ENCODE results near the gene ZNF618.

ZNF618 gene

DNA sequence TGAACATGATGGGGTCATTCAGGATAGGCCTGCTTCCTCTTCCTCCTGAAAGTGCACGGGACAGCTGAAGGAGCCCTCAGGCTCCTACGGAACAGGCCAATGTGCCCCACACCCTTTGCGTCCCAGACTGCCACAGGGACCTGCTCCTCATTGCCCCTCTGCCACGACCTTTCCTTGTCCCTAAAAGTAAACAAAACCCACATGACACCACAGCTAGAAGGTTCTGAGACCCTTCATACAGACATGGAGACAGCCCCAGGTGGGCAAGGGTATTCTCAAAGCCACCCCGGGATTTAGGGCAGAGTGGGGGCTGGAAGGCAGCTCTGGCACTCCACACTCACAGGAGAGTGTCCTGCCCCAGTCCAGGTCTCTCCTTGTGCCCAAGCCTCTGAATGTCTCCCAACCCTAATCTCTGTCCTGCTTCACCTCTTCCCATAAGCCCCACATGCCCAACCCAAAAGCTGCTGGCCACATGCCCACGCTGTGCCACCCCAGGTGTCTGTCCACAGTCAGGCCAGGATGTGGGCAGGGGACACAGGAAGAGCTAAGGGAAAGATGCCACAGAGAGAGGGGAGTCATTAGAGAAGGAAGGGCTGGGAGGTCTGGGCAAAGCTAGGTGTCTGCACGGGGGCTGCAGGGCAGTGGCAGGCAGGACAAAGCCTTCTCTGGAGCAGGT is 201.2 kb downstream of the ZNF618 start:
- DNase-seq, result no peak
- Histone ChIP-seq H3K4me3 (ENCODE audit: low read depth, low read length) (no peak overlapping the region), H3K27ac (no peak overlapping the region), H3K36me3 (replicated peaks) (no peaks in the 10 kb centered on the region), H3K27me3 (replicated peaks) (peaks cover 10% of the 10 kb centered on the region)
- TF ChIP-seq, protein P1, sequence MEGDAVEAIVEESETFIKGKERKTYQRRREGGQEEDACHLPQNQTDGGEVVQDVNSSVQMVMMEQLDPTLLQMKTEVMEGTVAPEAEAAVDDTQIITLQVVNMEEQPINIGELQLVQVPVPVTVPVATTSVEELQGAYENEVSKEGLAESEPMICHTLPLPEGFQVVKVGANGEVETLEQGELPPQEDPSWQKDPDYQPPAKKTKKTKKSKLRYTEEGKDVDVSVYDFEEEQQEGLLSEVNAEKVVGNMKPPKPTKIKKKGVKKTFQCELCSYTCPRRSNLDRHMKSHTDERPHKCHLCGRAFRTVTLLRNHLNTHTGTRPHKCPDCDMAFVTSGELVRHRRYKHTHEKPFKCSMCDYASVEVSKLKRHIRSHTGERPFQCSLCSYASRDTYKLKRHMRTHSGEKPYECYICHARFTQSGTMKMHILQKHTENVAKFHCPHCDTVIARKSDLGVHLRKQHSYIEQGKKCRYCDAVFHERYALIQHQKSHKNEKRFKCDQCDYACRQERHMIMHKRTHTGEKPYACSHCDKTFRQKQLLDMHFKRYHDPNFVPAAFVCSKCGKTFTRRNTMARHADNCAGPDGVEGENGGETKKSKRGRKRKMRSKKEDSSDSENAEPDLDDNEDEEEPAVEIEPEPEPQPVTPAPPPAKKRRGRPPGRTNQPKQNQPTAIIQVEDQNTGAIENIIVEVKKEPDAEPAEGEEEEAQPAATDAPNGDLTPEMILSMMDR (IDR thresholded peaks at IDR 0.05; ENCODE audit: low read depth, low read length, missing control alignments), result no peak
- in situ Hi-C loops (cut with HindIII; ENCODE audit: low pct_ligation_motif_present, low sequenced_read_pairs), result no loop called here

DNA sequence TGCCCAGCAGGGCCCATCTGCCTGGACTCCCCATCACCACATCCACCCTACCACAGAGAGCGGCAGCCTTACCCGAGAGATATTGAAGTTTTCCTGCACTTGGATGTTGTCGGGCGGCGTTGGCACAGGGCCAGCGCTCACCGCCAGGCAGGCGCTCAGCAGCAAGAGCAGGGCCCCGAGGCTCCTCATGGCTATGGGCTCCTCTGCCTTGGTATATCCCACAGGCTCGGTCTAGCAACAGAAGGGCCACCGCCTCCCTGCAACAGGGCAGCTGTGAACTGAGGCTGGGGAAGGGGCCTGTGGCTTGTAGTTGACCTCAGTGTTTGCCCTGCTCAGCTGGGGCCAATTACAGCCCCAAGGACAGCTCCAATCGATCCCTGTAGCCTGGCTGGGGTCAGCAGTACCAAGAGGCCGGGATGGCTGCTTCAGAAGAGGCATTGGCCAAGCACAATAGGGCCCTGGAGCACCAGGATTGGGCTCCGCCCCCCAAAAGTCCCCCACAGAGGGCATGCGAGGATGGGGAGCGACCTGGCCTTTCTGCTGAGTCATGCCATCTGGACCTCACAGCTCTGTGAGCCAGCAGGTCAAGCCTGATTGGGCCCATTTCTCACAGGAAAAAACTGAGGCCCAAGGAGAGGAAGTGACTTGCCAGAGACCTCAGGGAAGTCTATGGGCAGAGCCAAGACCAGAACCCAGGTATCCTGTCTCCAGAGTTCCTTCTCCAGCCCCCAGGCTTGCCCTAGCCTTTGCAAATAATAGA is 202.1 kb downstream of the ZNF618 start, which contains the start of gene AMBP:
Gene AMBP (minus strand): TSS at position 280 of the 760 bp plus-strand sequence. CDS start 91 bp downstream, at position 189.
- no peak within 1 kb of the TSS for H3K4me3 ChIP-seq (ENCODE audit: low read depth, low read length)
- H3K27me3 ChIP-seq (replicated peaks), result peaks cover 10% of the 10 kb centered on the region
- H3K27ac ChIP-seq, result no peak within 1 kb of the TSS
- TF ChIP-seq, protein P1 (IDR thresholded peaks at IDR 0.05; ENCODE audit: low read depth, low read length, missing control alignments), result no peak
- DNase-seq, result no peak
- H3K36me3 ChIP-seq (replicated peaks), result no peaks in the 10 kb centered on the region
- in situ Hi-C loops (cut with HindIII; ENCODE audit: low pct_ligation_motif_present, low sequenced_read_pairs), result no loop called here

DNA sequence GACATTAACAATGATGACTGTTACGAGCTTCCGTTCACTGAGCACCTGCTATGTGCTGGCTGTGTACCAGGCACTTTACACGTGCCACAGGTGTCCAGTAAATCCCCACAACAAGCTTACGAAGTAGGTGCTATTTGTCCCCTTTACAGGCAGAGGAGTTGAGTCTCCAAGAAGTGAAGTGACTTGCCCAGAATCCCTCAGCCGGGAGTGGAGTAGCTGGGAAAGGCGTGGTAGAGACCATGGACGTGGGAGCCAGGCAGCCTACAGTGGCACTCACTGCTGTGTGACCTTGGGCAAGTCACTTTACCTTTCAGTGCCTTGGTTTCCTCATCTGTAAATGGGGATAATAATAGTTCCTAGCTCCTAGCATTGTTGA is 202.7 kb downstream of the ZNF618 start:
- DNase-seq, result no peak
- Histone ChIP-seq H3K27ac (no peak overlapping the region), H3K27me3 (replicated peaks) (peaks cover 10% of the 10 kb centered on the region), H3K36me3 (replicated peaks) (no peaks in the 10 kb centered on the region), H3K4me3 (ENCODE audit: low read depth, low read length) (no peak overlapping the region)
- in situ Hi-C loops (cut with HindIII; ENCODE audit: low pct_ligation_motif_present, low sequenced_read_pairs), result no loop called here
- TF ChIP-seq, protein P1 (IDR thresholded peaks at IDR 0.05; ENCODE audit: low read depth, low read length, missing control alignments), result no peak

DNA sequence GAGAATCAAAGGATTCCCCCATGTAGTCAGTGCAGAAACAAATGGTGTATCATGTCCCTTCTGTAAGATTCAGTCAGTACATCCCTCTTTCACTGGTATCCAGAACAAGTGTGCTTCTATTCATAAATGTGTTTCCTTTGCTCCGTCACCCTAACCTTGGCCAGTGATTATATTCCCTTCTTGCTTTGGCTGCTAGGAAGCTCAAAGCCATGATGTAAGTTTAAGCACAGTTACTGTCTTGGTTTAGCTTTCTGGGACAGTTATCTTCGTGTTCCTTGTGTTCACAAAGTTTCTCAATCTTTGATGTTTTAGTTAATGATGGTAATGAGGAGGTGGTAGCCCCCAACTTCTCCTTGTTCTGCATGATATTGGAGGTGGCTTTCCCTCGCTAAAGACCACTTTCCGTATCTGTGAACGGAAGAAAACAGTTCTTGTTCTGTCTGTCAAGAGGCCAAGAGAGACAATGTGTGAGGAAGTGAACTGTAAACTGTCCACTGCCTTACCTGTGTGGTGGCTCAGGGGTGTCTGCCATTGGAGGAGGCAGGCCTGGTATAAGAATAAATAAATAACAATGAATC is 204.2 kb downstream of the ZNF618 start:
- Histone ChIP-seq H3K4me3 (ENCODE audit: low read depth, low read length) (no peak overlapping the region), H3K27me3 (replicated peaks) (peaks cover 8% of the 10 kb centered on the region), H3K27ac (no peak overlapping the region), H3K36me3 (replicated peaks) (no peaks in the 10 kb centered on the region)
- TF ChIP-seq, protein P1 (IDR thresholded peaks at IDR 0.05; ENCODE audit: low read depth, low read length, missing control alignments), result no peak
- no peak for DNase-seq
- in situ Hi-C loops (cut with HindIII; ENCODE audit: low pct_ligation_motif_present, low sequenced_read_pairs), result no loop called here

DNA sequence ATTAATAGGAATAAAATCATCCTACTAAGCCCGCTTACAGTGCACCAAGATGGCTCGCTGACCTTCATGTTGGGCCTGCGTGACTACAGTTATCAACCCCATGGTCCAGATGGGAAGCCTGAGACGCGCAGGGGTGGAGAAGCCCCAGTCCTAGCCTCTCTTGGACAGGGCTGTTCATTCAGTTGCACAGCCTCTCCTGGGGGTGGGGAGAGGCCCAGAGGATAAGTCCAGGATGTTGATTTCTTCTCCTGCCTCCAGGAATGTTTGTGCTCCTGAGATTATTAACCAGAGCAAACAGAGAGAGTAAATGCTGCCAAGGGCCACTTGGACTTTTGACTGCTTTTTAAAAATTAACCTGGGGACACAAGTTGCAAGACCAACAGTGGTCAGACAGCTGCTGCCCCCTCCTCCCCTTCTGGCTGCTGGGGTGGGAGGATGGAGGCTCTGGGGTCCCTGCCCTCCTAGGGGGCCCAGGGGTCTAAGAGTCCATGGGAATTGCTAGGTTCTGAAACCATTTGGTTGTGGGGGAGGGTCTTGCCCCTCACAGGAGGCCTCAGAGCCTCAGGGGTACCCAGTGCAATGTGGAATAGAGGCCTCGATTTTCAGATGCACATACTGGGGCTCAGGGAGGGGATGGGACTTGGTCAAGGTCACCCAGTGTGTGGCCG is 204.8 kb downstream of the ZNF618 start:
- H3K36me3 ChIP-seq (replicated peaks), result no peaks in the 10 kb centered on the region
- DNase-seq, result no peak
- H3K27me3 ChIP-seq (replicated peaks), result peaks cover 6% of the 10 kb centered on the region
- H3K27ac ChIP-seq, result no peak overlapping the region
- H3K4me3 ChIP-seq (ENCODE audit: low read depth, low read length), result no peak overlapping the region
- TF ChIP-seq, protein P1 (IDR thresholded peaks at IDR 0.05; ENCODE audit: low read depth, low read length, missing control alignments), result no peak
- in situ Hi-C loops (cut with HindIII; ENCODE audit: low pct_ligation_motif_present, low sequenced_read_pairs), result no loop called here
